ENCODE data around the gene SLC26A6. TPM values are rescaled to one million over a fixed set of nuclear protein-coding genes. Genes with fewer than 3 reads are reported as not detected.
A peak's percentile ranks its signal among the peaks of the same experiment; 100 is the strongest.

Gene SLC26A6
- total RNA-seq, result 10 to 100 TPM; 18.4 to 30.0 TPM

- intact Hi-C loops (cut with DNase I), result no loop called here
- WGBS, result 0% methylated on average over 24 of the region's 68 CpGs
- Histone ChIP-seq H3K27me3 (replicated peaks; ENCODE audit: insufficient read depth) (no peaks in the 10 kb centered on the region), H3K27ac (peak within 1 kb of the TSS; percentile 73 to 77), H3K4me1 (replicated peaks) (peaks cover 12% of the 10 kb centered on the region), H3K36me3 (peaks cover 0 to 5% of the 10 kb centered on the region in 2 donors), H3K9me3 (no peaks in the 10 kb centered on the region), H3K4me3 (peak within 1 kb of the TSS; percentile 89 to 90)
- TF ChIP-seq POLR2A (IDR thresholded peaks at IDR 0.05) (peak; percentile 66), POLR2AphosphoS5 (IDR thresholded peaks at IDR 0.05) (peak; percentile 96), CTCF (IDR thresholded peaks at IDR 0.05) (peak; percentile 22 to 73 (median 46))
- peak; percentile 96 for DNase-seq (ENCODE audit: low spot score)
Observed at GRCh38 chr3:48635222-48636021, at the start of gene SLC26A6. Gene SLC26A6 (minus strand): TSS chr3:48635461. CDS start chr3:48635393, 68 bp downstream.

GRCh38 chr3:48684480-48685143 is 49.4 kb upstream of the SLC26A6 start:
- Histone ChIP-seq H3K27me3 (replicated peaks; ENCODE audit: insufficient read depth) (no peaks in the 10 kb centered on the region), H3K9me3 (no peaks in the 10 kb centered on the region), H3K4me3 (peak overlapping the region; percentile 89 to 95), H3K27ac (peak overlapping the region in 1 of 2 donors; percentile 90), H3K36me3 (peaks cover 11 to 32% of the 10 kb centered on the region in 2 donors), H3K4me1 (replicated peaks) (peaks cover 3% of the 10 kb centered on the region)
- intact Hi-C loops (cut with DNase I), result loop anchor here (5.0 kb wide), 2 partner anchors 127 to 163 kb away; partner anchors contain the start of genes PFKFB4 and PRKAR2A
- 57% methylated on average over 7 of the region's 7 CpGs for WGBS
- no peak for TF ChIP-seq POLR2A (IDR thresholded peaks at IDR 0.05)
- no peak for TF ChIP-seq CTCF (IDR thresholded peaks at IDR 0.05)
- TF ChIP-seq POLR2AphosphoS5 (IDR thresholded peaks at IDR 0.05), result no peak
- DNase-seq (ENCODE audit: low spot score), result no peak

DNA sequence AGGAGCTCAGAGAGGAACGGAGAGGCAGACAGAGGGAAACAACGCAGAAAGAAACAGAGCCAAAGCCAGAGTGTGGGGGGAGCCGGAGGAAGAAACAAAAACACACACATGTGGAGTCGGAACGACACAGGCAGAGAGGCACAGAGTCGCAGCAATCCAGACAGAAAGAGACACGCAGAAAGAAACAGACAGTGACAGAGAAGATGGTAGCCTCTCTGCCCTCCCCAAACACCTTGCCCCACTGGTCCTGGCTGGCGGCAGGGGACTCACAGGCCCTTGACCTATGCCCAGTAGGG is 48.7 kb upstream of the SLC26A6 start:
- Histone ChIP-seq H3K27me3 (replicated peaks; ENCODE audit: insufficient read depth) (no peaks in the 10 kb centered on the region), H3K4me3 (peak overlapping the region in 1 of 2 donors; percentile 95), H3K36me3 (peaks cover 5 to 27% of the 10 kb centered on the region in 2 donors), H3K27ac (peak overlapping the region in 1 of 2 donors; percentile 37), H3K9me3 (no peaks in the 10 kb centered on the region), H3K4me1 (replicated peaks) (peaks cover 3% of the 10 kb centered on the region)
- TF ChIP-seq POLR2A (IDR thresholded peaks at IDR 0.05), result no peak
- no peak for TF ChIP-seq POLR2AphosphoS5 (IDR thresholded peaks at IDR 0.05)
- no peak for TF ChIP-seq CTCF (IDR thresholded peaks at IDR 0.05)
- 40% methylated on average over 8 of the region's 8 CpGs for WGBS
- no peak for DNase-seq (ENCODE audit: low spot score)
- intact Hi-C loops (cut with DNase I), result no loop called here

GRCh38 chr3:48682786-48683185 is 47.5 kb upstream of the SLC26A6 start:
- Histone ChIP-seq H3K36me3 (peaks cover 4 to 14% of the 10 kb centered on the region in 2 donors), H3K27ac (no peak overlapping the region), H3K9me3 (no peaks in the 10 kb centered on the region), H3K4me1 (replicated peaks) (peaks cover 3% of the 10 kb centered on the region), H3K27me3 (replicated peaks; ENCODE audit: insufficient read depth) (no peaks in the 10 kb centered on the region), H3K4me3 (no peak overlapping the region)
- TF ChIP-seq POLR2AphosphoS5 (IDR thresholded peaks at IDR 0.05) (no peak), CTCF (IDR thresholded peaks at IDR 0.05) (no peak), POLR2A (IDR thresholded peaks at IDR 0.05) (no peak)
- no peak for DNase-seq (ENCODE audit: low spot score)
- WGBS, result 89% methylated on average over 9 of the region's 9 CpGs
- intact Hi-C loops (cut with DNase I), result no loop called here
